ENCODE results near the gene GSKIP. TPM values are rescaled to one million over a fixed set of nuclear protein-coding genes. Genes with fewer than 3 reads are reported as not detected.

Gene GSKIP
- total RNA-seq, 2 experiments from 2014 or later: 21.8 to 21.9 TPM

DNA sequence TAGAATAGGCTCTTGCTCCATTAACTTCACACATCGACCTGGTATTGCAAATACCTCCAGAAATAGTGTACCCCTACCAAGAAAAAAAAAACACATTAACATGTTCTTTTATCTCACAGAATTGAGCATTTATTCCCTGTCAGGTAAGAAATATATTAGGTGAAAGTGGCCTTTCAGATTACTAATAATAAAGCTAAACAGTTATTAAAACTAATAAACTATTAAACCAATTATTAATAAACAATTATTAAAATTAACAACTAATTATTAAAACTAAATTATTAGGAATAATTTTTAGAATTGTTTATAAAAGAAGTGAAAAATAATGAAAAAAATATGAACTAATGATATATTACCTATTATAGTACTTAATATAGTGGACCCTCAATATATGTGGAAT is 21.4 kb downstream of the GSKIP start:
- peaks cover 4% of the 10 kb centered on the region for H3K4me1 Mint-ChIP-seq (ENCODE audit: low read depth)
- no peak overlapping the region for H3K4me3 Mint-ChIP-seq
- no peak for ATAC-seq
- intact Hi-C loops (cut with micrococcal nuclease): no loop called here
- peaks cover 16% of the 10 kb centered on the region for H3K36me3 Mint-ChIP-seq (ENCODE audit: low read depth)
- POLR2A ChIA-PET: no interaction called here
- TF ChIP-seq CTCF (IDR thresholded peaks at IDR 0.05): no peak
- no peaks in the 10 kb centered on the region for H3K27me3 Mint-ChIP-seq
- CTCF ChIA-PET: no interaction called here
- H3K27ac Mint-ChIP-seq: no peak overlapping the region
- H3K9me3 Mint-ChIP-seq: no peaks in the 10 kb centered on the region
- no peak for DNase-seq

GRCh38 chr14:96385385-96385784 is 22.1 kb downstream of the GSKIP start:
- H3K9me3 Mint-ChIP-seq: no peaks in the 10 kb centered on the region
- peaks cover 4% of the 10 kb centered on the region for H3K4me1 Mint-ChIP-seq (ENCODE audit: low read depth)
- POLR2A ChIA-PET: no interaction called here
- no peak for DNase-seq
- TF ChIP-seq CTCF (IDR thresholded peaks at IDR 0.05): no peak
- CTCF ChIA-PET: interaction anchor here (1.0 kb wide), 1 partner anchor 28 kb away, joined by 4 read pairs; no protein-coding TSS in a partner anchor
- peaks cover 16% of the 10 kb centered on the region for H3K36me3 Mint-ChIP-seq (ENCODE audit: low read depth)
- ATAC-seq: no peak
- intact Hi-C loops (cut with micrococcal nuclease): no loop called here
- no peak overlapping the region for H3K27ac Mint-ChIP-seq
- peaks cover 2% of the 10 kb centered on the region for H3K27me3 Mint-ChIP-seq
- H3K4me3 Mint-ChIP-seq: no peak overlapping the region

DNA sequence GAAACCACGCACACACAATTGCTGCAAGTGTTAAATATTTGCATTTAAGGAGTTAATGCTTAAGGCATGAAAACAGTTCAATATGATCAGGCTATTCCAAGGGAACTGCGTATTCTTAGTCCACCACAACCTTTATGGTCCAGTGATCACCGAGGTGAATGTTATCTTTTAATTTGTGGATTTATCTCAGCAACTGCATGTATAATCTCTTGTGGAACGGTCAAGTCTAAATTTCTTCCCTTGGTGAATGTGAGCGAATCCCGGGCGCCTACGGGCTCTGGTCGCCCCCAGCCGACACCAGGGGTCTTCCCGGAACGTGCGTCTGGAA is 27.6 kb downstream of the GSKIP start:
- H3K4me3 Mint-ChIP-seq: peak overlapping the region; percentile 89
- TF ChIP-seq CTCF (IDR thresholded peaks at IDR 0.05): no peak
- ChIA-PET POLR2A (interaction anchor here (0.8 to 3.2 kb wide), 6 partner anchors 10 to 39 kb away, joined by 3 to 15 read pairs (median 4); partner anchors contain the start of genes ATG2B and GSKIP), CTCF (interaction anchor here (1.3 kb wide), 1 partner anchor 9 kb away, joined by 7 read pairs; no protein-coding TSS in a partner anchor)
- no peak for DNase-seq
- H3K4me1 Mint-ChIP-seq (ENCODE audit: low read depth): peaks cover 6% of the 10 kb centered on the region
- intact Hi-C loops (cut with micrococcal nuclease): no loop called here
- ATAC-seq: no peak
- H3K27ac Mint-ChIP-seq: peak overlapping the region; percentile 87
- peaks cover 9% of the 10 kb centered on the region for H3K27me3 Mint-ChIP-seq
- no peaks in the 10 kb centered on the region for H3K9me3 Mint-ChIP-seq
- H3K36me3 Mint-ChIP-seq (ENCODE audit: low read depth): no peaks in the 10 kb centered on the region

DNA sequence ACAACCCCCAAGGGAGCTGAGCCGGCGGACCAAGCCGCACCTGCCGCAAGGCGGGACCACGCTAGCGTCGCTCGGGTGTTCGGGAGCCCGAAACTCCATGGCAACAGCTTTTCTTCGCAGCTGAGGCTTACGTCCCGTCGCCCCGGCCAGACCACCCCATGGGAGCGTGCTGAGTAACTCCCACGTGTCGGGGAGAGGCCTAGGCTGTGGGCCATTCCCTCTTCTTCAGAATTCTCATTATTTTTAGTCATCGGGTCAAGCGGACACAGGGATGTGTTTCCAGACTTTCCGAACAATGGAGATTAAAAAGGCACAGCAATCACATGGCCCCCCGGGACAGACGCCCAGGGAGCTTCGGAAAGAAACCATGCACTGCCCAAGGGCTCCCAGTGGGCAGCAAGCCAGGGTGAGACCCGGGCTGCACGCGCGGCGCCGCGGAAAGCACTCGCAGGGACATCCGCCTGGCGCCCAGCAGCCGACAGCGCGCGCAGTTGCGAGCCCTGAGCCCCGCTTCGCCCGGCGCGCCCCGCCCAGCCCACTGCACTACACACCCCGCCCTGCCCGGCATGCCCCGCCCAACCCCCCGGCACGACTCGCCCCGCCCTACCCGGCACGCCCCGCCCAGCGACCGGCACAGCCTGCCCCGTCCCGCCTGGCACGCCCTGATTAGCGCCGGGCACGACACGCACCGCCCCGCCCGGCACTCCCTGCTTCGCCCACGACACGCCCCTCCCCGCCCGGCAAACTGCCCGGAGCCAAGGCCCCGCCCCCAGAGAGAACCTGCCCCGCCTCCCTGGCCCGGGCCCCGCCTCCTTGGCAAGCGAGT is 28.2 kb downstream of the GSKIP start:
- peaks cover 6% of the 10 kb centered on the region for H3K4me1 Mint-ChIP-seq (ENCODE audit: low read depth)
- peak overlapping the region; percentile 87 for H3K27ac Mint-ChIP-seq
- peaks cover 9% of the 10 kb centered on the region for H3K27me3 Mint-ChIP-seq
- POLR2A ChIA-PET: interaction anchor here (0.8 to 3.2 kb wide), 6 partner anchors 11 to 40 kb away, joined by 3 to 15 read pairs (median 4); partner anchors contain the start of genes ATG2B and GSKIP
- peak overlapping the region; percentile 89 for H3K4me3 Mint-ChIP-seq
- DNase-seq (peak; percentile 99), ATAC-seq (peak; percentile 97)
- no peaks in the 10 kb centered on the region for H3K36me3 Mint-ChIP-seq (ENCODE audit: low read depth)
- intact Hi-C loops (cut with micrococcal nuclease): loop anchor here (2.0 kb wide), 1 partner anchor 29 kb away; the partner anchor contains the start of genes ATG2B and GSKIP
- H3K9me3 Mint-ChIP-seq: no peaks in the 10 kb centered on the region
- CTCF ChIA-PET: interaction anchor here (1.3 kb wide), 1 partner anchor 10 kb away, joined by 7 read pairs; no protein-coding TSS in a partner anchor
- TF ChIP-seq CTCF (IDR thresholded peaks at IDR 0.05): no peak

All from activated CD8-positive, alpha-beta T cell treated with anti-CD3 and anti-CD28 coated beads for 36 hours (primary cell).